OCI-M1 (cell line): ENCODE data around the gene CASP6.
"Not testable (repeated sequence)": the region's sequence is repeated elsewhere in the genome, so short reads cannot be mapped to it uniquely, and the experiment has no call there.

ENCODE experiments used
- DNase-seq: peaks from one replicate; lab custom pipeline; 2025; lab: John Stamatoyannopoulos, UW

The CASP6 gene

DNA sequence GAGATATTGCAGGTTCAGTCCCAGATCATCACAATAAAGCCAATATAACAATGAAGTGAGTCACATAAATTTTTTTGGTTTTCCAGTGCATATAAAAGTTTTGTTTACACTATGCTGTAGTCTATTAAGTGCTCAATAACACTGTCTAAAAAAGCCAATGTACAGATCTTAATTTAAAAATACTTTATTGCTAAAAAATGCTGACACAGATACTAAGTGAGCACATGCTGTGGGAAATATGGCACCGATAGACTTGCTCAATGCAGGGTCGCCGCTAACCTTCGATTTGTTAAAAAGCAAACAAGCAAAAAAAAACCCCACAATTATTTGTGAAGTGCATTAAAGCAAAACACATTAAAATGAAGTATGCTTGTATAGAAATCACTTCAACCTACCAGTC is 16.4 kb upstream of the CASP6 start:
- no peak for DNase-seq

- no peak for DNase-seq
Measured at GRCh38 chr4:109718759-109719158, 15.5 kb upstream of the CASP6 start.

DNA sequence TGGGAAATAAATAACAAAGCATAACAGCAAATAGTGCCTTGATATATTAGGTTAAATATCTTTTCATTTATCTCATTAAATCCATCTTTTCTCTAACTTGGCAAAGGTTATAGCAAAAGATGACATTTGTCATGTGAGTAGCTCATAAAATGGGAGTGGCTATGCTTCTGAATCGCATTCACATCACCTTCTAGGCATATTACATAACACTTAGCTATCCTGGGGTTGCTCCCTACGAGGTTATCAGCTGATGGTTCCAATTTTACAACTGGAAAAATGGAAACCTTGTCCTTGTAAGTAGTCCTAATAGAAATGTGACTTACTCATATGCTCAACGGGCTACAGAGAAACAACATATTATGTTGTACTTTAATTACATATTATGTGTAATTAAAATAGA is 10.3 kb upstream of the CASP6 start:
- no peak for DNase-seq

DNA sequence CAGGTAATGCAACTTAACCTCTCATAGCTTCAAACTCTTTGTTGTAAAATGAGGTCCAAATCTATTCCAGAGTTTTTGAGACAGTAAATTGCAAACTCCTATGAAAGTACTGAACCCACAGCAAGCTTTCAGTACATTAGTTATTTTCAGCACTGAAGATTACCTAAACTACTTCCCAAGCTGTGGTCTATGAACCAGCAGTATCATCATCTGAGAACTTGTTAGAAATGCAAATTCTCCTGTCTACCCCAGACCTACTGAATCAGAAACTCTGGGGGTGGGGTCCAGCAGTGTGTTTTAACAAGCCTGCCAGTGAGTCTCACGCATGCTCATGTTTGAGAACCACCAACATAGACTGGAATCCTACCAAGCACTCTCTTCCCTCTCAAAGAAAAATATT is 5.7 kb upstream of the CASP6 start:
- DNase-seq = no peak

- peak; percentile 37 for DNase-seq
Measured at GRCh38 chr4:109708435-109708834, 5.2 kb upstream of the CASP6 start.

GRCh38 chr4:109703664-109704361 is 568 bp upstream of the CASP6 start:
- peak; percentile 52 for DNase-seq

DNA sequence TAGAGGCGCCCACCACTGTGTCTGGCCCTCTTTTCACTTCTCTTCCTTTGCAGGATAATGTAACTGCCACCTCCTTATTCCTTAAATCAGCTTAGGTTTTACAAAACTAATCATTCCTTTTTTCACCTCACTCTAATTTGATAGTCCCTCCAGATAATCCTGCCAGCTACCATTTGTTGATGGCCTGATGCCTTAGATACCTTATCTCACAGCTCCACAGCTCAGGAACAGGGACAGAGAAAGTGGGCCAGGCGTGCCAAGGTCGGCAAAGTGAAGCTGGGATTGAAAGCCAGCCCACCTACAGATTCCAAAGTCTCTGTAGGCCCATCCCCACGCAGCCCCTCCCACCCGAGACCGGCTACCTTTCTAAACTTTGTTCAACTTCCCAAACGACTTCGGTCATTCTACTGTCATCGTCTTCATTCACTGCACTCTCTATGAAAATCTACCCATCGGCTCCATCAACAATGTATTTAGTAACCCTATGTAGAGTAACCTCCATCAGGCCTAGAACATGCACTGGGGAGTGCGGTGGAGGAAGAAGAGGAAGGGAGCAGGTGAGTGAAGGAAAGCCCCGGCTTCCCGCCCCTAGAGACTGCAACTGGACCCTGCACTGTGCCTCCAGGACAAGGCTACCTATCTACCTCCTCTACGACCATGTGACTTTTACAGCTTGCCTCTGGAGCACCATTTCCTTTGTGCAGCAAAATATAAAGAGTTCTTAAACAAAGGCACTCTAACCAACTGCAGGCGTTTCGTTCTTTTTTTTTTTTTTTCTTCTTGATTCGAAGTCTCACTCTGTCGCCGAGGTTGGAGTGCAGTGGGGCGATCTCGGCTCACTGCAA is 1.5 kb downstream of the CASP6 start:
- no peak for DNase-seq

GRCh38 chr4:109699553-109700225 is 3.6 kb downstream of the CASP6 start:
- no peak for DNase-seq

GRCh38 chr4:109698656-109699055 is 4.6 kb downstream of the CASP6 start:
- DNase-seq = no peak

DNA sequence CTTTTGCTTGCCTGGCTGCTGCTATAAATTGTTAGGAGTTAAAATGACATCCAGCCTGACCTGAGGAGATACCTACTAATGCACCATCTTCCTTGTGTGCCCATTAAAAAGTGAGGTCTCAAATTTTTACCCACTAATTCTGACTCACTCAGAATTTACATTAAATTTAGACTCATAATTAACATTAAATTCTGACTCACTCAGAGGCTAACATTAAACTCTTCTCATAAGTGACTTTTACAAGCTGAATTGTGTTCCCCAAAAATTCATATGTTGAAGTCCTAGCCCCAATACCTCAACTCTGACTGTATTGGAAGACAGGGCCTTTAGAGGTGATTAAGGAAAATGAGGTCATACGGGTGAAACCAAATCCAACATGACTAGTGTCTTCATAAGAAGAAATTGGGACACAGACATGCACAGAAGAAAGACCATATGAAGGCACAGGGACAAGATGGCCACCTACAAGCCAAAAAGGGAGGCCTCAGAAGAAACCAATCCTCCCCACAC is 11.8 kb downstream of the CASP6 start:
- DNase-seq = no peak

DNA sequence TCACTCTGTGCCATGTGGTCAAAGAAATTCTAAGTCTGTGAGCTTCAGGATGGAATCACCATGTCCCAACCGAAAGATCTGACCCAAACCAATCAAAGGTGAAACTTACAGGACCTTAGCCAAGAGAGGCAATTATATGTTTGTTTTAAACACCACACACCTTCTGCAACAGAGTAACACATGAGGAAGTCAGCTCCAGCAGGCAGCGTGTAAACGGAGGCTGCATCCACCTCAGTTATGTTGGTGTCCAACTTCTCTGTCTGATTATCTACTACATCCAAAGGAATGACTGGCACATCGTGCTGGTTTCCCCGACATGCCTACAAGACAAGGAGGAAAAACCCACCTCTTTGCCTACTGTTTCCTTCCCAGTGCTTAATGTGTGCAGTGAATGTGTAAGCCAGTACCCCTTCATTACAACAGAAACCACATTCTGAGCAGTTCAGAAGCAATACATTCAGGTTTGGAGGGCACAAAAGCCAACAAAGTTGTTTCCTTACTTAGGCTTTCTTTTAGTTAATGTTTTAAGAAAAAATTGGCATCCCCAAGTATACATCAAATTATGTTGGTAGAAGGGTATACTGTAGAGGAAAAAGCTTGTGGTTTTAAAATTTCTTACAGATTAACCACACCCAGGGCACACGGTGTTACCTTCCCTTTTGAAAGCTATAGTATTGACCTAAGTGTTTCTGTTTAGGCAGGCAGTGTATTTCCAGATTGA is 12.4 kb downstream of the CASP6 start:
- DNase-seq = no peak

- DNase-seq = no peak
Measured at GRCh38 chr4:109684727-109685126, 18.5 kb downstream of the CASP6 start.

GRCh38 chr4:109683621-109684253 is 19.5 kb downstream of the CASP6 start:
- peak; percentile 30 for DNase-seq

GRCh38 chr4:109682875-109683274 is 20.4 kb downstream of the CASP6 start:
- DNase-seq = no peak

- not testable (repeated sequence) for DNase-seq
Measured at GRCh38 chr4:109678925-109679324, 24.3 kb downstream of the CASP6 start.

GRCh38 chr4:109678472-109678871 is 24.8 kb downstream of the CASP6 start:
- not testable (repeated sequence) for DNase-seq

GRCh38 chr4:109676886-109677285 is 26.4 kb downstream of the CASP6 start:
- DNase-seq = peak; percentile 3

GRCh38 chr4:109675843-109676242 is 27.4 kb downstream of the CASP6 start:
- DNase-seq = no peak

DNA sequence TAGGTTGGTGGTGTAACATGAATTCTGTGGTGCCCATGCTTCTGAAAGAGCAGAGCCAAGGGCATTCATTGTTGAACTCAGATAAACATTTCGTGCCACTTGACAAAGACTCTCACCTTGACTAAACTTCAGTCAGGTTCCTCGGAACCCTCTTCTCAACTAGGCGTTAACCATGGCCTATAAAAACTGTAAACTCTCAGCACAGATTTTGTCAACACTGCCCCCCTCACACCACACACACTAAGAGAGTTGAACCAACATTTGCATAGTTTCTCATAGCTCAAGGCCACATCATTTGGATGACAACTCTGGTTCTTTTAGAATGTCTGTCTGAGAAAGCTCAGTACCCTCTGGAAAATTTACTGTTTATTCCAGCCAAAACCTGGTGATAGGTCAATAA is 28.1 kb downstream of the CASP6 start:
- no peak for DNase-seq

DNA sequence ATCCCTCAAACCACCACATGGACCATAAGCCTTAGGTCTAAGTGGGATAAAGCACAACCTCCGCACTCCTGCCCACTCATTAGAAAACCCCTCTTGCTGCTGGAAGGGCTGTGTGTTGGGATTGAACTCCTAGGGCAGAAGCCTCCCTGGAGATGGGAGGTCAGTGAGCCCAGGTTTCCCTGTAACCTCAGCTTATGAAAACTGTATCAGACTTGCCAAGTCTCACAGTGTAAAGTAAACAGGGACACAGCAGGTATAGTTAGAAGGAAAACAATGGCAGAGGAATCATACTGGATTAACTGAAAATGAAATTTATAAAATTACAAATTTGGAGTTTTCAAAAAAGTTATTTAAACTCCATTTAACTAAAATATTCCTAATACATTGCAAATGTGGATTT is 29.9 kb downstream of the CASP6 start:
- no peak for DNase-seq

DNA sequence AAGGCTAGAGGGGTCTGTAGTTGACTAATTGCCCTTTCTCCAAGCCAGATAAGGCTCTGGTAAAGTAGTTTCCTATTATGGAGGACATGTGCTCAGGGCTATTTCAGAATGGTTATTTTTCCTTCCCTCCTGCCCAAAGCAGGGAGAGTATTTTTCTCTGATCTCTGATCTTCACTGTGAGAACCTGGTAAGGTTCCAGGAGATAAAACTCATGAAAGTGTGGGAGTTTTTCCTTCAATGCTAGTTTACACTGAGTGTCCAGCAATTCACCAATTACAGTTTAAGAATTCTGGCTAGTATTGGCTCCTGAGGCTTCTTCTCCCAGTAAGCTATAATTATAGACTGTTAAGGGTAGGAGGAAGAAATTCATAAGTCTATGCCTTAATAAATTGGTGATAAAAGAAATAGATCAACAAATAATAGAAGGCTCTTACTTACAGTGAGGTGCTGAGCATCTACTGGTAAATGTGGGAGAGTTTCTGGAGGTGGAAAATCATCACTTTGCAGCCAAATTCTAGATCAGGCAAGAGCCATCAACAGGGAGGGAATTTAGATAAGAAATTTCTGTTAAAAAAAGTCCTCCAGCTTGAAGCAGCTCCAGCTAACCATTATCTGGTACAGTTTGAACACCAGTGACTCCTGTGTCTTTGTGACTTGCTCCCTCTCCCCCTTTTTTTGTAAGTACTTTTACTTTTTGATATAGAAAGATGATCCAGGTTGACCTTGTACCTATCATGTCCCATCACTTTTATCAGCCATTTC is 30.9 kb downstream of the CASP6 start:
- DNase-seq = peak; percentile 28
